HT1080 (cell line): Measurements from ENCODE around the gene LIN28A. TPM values are rescaled to one million over a fixed set of nuclear protein-coding genes. Genes with fewer than 3 reads are reported as not detected.

Experiments used
- DNase-seq: peaks from one replicate; pipeline ENCODE4 v3.0.0-alpha.2; 2015; ENCODE audit warnings: low read depth
- total RNA-seq: library from RNA; depleted of rRNA; stranded (reverse); fragments of >200 nt; shearing (Covaris generic); gene quantifications from 2 replicates; pipeline ENCODE4 v1.2.3, GENCODE V29; 2014

Gene LIN28A
- total RNA-seq, 1 experiment from 2014 or later = not detected

DNA sequence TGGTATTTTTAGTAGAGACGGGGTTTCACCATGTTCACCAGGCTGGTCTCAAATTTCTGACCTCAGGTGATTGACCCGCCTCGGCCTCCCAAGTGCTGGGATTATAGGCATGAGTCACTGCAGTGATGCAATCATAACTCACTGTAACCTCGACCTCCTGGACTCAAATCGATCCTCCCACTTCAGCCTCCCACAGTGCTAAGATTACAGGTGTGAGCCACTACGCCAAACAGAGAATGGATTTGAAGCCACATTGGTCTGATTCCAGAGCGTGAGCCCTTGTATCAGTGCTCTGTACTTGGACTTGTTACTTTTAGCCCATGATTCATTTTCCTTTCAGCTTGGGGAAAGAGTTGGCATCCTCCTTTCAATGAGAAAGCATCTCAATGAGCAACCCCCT lies 23.2 kb upstream of the LIN28A start:
- peak; percentile 91 for DNase-seq

DNA sequence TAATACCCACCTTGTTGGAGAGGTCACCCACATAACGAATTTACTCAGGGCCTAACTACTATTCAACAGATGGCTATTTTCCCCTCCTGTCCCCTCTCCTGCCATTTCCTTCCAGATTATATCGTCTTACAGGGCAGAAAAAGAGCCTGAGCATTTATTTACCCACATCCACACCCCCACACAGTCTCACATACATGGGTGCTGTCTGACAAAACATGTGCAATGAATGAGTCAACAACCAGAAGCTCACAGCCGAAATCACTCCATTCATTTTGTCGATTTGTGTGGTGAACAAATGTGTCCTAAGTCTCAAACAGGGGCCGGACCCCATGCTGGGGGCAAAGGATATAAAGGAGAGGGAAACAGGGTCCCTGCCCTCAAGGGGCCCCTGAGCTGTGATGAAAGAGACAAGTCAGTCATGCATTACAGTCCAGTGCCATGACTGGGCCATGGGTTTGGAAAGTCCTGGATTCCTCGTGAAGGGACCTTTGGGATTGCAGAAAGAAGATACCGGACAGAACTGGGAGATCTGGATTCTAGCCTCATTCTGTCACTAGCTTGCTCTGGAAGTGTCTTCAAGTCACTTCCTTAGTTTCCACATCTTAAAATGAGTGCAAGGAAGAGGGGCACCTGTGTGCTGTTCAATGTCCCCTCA lies 21.7 kb upstream of the LIN28A start:
- no peak for DNase-seq

DNA sequence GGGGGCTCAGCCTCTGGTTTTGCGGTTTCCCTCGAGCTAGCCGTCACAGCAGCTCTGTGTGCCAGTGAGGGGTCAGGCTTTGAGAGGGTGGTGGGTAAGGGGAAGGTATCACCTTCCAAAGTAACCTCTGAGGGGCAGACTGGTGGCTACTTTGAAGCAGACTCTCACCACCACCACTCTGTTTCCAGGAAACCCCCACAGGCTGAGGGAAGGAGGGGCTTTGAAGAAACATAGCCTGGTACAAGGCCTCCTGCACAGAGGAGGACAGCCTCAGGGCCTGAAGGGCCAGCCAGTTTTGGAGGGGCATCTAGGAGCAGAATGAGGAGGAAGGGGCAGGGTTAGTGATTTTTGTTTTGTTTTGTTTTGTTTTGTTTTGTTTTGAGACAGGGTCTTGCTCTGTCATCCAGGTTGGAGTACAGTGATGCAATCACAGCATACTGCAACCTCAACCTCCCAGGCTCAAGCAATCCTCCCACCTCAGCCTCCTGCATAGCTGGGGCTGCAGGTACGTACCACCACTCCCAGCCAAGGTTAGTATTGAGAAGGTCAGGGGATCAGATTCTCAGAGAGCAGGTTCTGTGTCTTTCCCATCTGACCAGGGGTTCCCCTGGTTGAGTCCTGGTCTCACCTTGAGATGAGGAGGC lies 20.9 kb upstream of the LIN28A start:
- no peak for DNase-seq

DNA sequence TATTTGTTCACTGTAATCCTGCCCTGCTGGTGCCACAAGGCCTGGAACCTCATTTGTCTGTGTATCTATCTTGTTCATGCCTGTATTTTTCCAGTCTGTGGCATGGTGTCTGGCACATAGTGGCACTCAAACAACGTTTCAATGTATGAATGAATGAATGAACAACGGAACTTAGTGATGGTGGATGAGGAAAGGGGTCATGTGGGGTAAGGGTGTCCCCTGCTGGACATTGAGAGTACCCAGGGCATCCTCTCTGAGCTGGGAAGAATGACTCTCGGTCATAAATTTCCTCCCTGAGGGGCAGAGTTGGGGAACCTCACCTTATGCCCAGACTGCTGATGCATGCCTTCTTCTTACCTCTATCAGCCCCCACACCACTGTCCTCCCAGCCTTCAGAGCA lies 19.2 kb upstream of the LIN28A start:
- peak; percentile 63 for DNase-seq

DNA sequence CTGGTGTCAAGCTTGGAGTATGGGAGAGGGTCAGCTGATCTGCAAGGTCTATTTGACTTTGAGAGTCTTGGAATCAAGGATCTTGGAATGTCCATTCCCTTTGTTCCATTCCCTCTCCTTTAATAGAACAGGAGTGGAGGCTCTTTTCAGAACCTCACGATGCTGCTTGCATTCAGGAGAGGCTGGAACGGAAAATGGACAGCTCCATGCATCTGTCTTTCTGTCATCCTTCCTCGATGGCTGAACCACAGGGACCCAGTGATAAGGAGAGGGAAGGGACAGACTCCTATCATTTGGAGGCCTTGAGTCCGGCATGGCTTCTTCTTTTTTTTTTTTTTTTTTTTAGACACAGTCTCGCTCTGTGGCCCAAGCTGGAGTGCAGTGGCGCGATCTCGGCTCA lies 14.9 kb upstream of the LIN28A start:
- no peak for DNase-seq

DNA sequence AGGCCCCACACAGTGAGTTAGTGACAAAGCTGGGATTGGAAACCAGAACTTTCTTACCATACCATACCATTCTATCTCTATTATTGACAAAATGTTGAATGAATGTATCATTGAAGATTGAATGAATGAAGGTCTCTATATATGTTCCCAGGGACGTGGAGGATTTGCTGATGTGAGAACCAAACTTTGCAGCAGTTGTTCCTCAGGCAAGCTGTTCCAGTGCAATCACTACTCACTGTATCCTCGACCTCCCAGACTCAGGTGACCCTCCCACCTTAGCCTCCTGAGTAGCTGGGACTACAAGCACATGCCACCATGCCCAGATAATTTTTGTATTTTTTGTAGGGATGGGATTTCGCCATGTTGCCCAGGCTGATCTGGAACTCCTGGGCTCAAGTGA lies 11.6 kb upstream of the LIN28A start:
- DNase-seq = no peak

DNA sequence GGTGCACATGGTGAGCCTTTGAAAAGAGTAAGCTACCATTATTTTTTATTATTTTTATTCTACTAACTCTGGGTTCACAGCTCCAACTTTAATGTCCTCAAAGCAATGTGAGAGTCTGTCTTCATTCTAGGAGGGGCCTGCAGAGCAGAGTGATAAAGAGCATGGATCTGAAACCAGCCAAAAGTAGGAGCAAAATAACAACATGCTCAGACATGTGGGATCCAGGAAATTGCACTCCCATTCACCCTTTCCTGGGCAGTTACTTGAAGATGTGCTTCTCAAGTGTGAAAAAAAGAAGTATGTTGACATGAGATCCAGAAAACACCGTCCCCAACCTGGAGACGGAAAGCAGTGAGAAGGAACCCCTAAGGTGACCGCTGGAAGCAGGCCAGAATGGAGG lies 8.7 kb upstream of the LIN28A start:
- DNase-seq = no peak

DNA sequence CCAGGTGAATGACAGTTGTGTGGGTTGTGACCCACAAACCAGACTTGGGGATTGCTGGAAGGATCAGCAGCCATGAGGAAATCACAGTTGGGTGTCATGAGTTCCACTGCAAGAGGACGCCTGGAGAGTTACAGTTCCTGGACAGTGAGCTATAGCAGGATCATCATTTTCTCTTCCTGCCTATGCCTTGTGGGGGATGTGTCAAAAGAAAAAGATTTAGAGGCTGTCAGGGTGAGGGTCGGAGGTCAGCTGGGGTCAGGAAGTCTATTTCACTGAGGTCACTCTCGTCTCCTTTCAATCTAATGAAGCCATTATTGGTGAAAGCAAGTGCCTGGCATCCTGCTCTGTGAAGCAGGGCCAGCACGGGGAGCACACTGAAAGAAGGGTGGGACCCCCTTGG lies 7.0 kb upstream of the LIN28A start:
- DNase-seq = no peak

DNA sequence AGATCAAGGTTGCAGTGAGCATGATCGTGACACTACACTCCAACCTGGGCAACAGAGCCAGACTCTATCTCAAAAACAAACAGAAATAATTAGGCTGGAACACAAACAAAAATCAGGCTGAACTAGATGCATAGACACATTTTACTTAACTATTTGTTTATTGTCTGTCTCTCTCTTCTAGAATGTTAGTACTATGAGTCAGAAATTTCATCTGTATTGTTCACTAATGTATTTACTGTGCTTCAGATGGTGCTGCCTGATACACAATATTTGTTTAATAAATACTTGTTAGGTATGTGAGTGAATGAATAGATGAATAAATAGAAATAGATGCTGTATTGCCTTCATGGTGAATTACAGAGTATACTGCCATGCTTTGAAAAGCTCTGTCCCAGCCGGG lies 6.0 kb upstream of the LIN28A start:
- DNase-seq = no peak

DNA sequence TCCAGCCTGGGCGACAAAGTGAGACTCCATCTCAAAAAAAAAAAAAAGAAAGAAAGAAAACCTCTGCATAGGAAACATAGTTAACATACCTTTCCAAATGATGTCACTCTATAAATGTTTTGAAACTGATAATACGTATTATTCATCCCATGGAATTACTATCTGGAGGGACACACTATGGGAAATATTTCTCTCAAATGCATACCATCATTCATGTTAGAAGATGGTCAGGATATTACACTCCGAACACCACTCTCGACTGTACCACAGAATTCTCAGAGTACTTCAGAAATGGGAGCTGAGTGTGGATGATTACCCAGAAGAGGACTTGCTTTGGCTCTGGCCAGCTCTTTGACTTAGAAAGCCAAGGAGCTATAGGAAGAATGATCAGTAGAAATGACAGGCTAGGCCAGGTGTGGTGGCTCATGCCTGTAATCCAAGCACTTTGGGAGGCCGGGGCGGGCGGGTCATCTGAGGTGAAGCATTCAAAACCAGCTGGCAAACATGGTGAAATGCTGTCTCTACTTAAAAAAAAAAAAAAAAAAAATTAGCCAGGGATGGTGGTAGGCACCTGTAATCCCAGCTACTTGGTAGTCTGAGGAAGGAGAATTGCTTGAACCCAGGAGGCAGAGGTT lies 5.2 kb upstream of the LIN28A start:
- DNase-seq = no peak

DNA sequence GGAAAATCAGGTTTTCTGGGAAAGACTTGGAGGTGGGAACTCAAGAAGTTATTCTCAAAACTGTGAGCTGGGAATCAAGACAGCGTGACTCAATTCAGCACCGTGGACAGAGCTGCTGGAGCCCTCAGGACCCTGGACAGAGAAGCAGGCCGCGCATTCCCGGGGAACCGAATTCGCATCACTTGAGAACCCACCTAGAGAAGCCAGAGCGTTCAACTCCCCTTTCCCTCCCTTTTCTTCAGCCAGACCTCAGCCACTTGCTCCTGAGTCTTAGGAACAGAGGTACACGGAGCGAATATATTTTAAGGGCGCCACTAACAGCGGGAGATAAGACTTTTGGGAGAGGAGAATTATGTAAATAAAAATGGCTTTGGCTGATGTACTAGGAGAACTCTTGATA lies 2.0 kb upstream of the LIN28A start:
- peak; percentile 61 for DNase-seq

DNA sequence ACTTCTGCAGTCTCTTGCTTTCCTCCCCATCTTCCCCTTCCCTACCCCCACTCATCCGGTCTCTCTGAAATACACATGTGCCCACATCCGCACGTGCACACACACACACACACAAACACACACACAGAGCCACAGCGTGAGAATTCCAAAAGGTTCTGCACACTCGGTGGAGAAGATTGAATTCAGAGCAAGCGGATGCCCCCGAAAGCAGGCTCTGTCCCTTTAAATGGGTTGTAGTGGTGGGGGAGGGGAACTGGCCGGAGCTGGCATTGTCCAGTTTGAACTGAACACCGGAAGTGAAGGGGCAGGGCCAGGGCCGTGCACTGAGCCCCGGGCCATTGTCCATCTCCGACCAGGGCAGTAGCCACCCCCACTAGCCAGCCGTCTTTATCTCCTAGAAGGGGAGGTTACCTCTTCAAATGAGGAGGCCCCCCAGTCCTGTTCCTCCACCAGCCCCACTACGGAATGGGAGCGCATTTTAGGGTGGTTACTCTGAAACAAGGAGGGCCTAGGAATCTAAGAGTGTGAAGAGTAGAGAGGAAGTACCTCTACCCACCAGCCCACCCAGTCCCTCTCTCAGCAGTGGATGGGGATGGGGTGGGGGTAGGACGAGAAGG lies 1.3 kb upstream of the LIN28A start:
- no peak for DNase-seq

DNA sequence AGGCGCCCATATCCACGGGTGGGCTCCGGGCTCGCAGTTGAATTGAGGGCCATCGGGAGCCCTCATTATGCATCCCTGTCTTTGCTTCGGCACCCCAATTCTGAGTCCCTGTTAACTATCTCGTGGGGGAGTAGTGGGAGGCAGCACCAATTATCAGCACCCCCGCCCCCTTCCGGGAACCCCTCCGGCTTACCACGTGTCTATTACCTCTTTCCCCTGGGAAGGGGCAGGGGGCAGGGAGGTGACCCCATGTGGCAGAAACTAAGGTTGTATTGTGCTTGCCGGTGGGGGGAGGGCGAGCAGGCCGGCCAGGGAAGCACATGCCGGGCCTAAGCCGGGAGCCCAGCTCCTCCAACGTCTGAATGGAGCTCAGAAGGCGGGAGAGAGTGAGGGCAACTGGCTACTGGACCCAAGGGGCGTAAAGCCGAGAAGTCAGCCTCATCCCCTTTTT lies 1.0 kb downstream of the LIN28A start:
- DNase-seq = no peak

DNA sequence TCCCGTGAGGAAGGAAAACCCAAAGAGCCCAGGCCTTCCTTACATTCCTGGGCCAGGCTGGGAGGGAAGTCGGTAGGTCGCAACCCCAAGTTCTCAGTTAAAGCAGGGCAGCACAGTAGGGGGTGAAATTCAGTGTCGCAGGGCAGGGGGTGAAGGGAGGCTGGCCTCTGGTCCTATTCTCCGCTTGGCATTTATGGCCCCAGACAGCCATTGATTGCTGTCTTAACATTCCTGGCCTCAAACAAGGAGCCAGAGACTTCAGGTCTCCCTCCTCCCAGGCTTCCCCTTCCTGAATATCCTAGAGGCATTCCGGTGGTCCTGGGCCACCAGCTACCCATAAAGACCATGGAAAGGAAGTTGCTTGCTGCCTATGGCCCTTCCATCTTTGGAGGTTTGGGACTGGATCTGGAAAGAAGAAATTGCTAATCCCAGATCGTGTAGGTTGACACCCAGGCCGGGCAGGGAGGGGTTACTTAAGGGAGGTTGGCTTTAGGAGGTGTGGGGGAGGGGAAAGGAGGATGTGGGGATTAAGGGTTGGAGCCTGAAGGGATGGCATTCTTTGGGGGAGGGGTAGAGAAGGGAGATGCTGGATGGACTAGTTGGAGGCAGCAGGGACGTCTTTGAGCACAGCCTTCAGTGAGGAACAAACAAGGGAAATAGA lies 1.7 kb downstream of the LIN28A start:
- no peak for DNase-seq

DNA sequence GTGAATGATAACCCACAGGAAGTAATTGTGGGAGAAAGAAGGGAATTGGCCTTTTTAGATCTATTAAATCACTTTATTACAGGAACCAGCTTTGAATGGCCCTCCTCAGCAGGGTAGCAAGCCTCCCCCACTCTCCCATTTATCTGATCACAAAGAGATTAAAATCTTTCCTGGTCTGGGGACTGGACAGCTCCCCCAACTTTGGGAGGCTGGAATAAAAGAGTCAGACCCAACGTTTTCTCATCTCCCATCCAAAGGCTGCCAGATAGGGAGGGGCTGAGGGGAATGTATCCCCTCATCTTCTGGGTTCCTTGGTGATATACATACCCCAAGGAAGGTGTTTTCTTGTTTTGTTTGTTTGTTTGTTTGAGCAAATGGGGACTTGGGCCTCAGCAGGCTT lies 2.4 kb downstream of the LIN28A start:
- no peak for DNase-seq

DNA sequence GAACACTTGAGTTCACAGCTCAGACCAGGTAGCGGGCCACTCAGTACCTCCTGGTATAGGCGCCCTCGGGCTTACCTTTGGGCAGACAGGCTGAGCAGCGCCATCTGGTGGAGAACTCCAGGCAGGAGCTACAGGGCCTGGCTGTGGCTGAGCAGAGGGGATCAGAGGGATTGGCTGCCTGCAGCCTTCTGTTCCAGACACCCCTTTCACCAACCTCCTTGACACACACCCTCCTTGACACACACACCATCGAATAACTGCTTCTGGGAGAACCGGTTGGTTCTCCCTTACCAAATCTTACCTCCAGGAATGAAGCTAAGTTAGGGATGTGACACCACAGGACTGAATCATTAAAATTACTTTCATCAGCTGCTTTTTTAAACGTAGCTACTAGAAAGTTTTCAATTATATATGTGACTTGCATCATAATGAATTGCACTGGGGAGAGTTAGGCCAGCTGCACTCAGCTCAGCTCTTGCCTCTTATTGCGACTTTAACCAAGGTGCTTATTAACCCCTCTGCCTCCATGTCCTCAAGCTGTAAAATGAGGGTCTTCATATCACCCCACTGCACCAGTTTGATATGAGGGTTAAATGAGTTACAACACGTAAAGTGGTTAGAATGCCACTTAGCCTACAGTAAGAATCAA lies 6.6 kb downstream of the LIN28A start:
- DNase-seq = peak; percentile 49

DNA sequence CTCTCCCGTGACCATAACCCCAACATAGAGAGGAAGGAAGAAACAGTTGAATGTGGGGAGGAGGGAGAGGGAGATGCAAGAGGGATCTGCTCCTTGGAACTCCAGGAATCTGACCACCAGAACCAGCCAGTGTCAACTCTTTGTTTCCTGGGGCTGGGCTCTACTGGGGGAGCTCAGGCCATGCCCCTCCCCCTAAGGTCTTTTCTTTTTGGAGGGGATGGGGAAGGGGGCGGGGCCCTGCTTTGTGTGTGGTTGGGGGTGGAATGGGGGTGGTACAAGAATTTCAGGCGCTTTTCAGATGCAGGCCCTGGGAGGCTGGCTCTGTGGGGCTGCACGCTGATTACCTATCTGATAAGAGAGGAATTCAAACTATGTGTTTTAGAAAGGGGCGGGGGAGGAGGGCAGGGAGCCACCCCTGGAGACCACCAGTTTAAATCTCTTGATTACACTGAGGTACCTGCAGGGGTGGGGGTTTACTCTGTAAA lies 8.3 kb downstream of the LIN28A start:
- DNase-seq = no peak

DNA sequence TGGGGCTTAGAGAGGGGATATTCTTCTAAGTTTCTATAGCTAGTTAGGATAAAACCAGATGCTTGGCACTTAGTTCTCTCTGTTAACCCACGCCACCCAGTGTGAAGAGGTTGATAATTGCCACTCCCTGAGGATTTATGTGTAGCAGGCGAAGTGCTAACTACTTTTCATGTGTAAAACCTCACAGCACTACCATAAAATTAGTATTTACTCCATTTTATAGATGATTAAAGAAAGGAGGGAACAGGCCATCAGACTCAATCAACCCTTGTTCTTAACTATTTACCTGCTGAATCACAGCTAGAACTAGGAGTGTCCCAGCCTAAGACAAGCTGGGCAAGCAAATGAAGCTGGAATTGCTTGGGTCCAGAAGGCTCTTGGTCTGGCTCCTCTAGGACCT lies 8.9 kb downstream of the LIN28A start:
- no peak for DNase-seq

DNA sequence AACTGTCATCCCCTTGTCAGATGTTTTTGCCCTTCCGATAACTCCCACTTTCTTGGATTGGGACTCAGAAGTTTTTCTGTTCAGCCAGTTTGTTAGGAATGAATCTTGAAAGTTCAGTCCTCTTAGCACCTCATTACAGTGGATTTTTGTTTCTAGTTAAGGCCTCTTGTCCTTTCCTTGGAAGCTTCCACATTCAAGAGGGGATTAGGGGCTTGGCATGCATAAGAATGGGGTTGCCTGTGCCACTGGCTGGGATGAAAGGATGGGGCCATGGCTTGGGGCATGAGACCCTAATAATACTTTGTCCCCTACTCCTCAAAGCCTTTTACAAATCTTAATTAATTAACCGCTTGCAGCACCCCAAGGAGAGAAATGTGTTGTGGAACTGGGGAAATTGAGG lies 19.1 kb downstream of the LIN28A start:
- no peak for DNase-seq

DNA sequence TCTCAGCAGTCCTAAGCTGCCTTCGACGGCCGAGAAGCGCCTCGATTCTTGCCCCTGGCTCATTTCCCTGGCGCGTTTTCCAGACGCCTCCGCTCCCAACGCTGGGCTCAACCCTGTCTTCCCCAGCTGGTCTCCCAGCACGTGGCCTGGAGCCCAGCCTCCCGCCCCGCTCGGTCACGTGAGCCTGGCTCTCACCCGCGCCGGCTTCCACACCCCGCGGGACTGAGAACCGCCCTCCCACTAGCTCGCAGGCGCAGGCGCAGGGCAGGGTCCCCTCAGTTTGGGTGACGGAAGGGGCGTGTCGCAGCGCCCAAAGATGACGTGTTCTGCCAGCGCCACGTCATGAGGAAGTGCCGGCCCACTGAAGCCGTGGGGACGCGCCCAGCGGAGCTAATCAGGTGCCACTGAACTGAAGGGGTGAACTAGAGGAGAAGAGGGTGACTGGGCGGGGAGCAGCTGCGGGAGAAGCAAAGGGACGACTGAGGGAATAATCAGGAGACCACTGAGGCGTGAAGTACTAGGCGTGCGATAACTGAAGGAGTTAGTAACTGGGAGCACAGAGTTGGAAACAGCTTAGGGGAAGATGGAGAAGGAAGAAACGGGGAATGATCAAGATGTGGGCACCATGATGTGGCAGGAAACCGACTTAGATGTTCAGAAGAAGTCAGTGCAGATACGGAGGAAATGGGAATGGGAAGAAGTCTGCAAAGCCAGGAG lies 21.5 kb downstream of the LIN28A start, which contains the start of gene DHDDS:
TSS of gene DHDDS (plus strand) at position 343 of the 717 bp plus-strand sequence. CDS start 625 bp downstream, outside the sequence.
- peak; percentile 97 for DNase-seq
